ENCODE measurements around the gene RNF186. TPM values are rescaled to one million over a fixed set of nuclear protein-coding genes. Genes with fewer than 3 reads are reported as not detected.

Gene RNF186
- total and polyA plus RNA-seq, 2 experiments from 2014 or later, result 0.93 to 1.4 TPM

- DNase-seq (ENCODE audit: low spot score), result peak; percentile 27
- WGBS (ENCODE audit: low lambda C conversion rate, missing lambda C conversion rate), result 75% methylated on average over 3 of the region's 3 CpGs
Measured at GRCh38 chr1:19828546-19828945, 13.5 kb upstream of the RNF186 start.

GRCh38 chr1:19825298-19825697, 10.2 kb upstream of the RNF186 start:
- Histone ChIP-seq H3K27ac (no peak overlapping the region), H3K4me2 (no peak overlapping the region), H3K27me3 (no peaks in the 10 kb centered on the region), H3K4me3 (no peak overlapping the region), H3K4me1 (ENCODE audit: insufficient read depth) (no peaks in the 10 kb centered on the region), H3K9me2 (replicated peaks; ENCODE audit: insufficient read depth) (no peaks in the 10 kb centered on the region), H3K79me2 (no peaks in the 10 kb centered on the region), H3K36me3 (replicated peaks; ENCODE audit: insufficient read depth, low read depth) (no peaks in the 10 kb centered on the region), H3K9me3 (ENCODE audit: low read depth) (no peaks in the 10 kb centered on the region), H2AFZ (no peak overlapping the region), H4K20me1 (ENCODE audit: insufficient read depth, poor library complexity, severe bottlenecking) (no peaks in the 10 kb centered on the region)
- WGBS (ENCODE audit: low lambda C conversion rate, missing lambda C conversion rate), result 31% methylated on average over 6 of the region's 6 CpGs
- TF ChIP-seq CTCF (IDR thresholded peaks at IDR 0.05; ENCODE audit: poor library complexity) (no peak), EZH2phosphoT487 (IDR thresholded peaks at IDR 0.05; ENCODE audit: low read depth, severe bottlenecking, unreplicated experiment) (no peak), EZH2 (IDR thresholded peaks at IDR 0.05; ENCODE audit: borderline replicate concordance) (no peak)
- DNase-seq (ENCODE audit: low spot score), result peak; percentile 37

More at GRCh38 chr1:19828546-19828945, 13.5 kb upstream of the RNF186 start:
- Histone ChIP-seq H3K27ac (no peak overlapping the region), H4K20me1 (ENCODE audit: insufficient read depth, poor library complexity, severe bottlenecking) (no peaks in the 10 kb centered on the region), H2AFZ (no peak overlapping the region), H3K4me1 (ENCODE audit: insufficient read depth) (no peaks in the 10 kb centered on the region), H3K9me2 (replicated peaks; ENCODE audit: insufficient read depth) (no peaks in the 10 kb centered on the region), H3K79me2 (no peaks in the 10 kb centered on the region), H3K36me3 (replicated peaks; ENCODE audit: insufficient read depth, low read depth) (no peaks in the 10 kb centered on the region), H3K4me3 (no peak overlapping the region), H3K9me3 (ENCODE audit: low read depth) (no peaks in the 10 kb centered on the region), H3K27me3 (no peaks in the 10 kb centered on the region), H3K4me2 (no peak overlapping the region)
- no peak for TF ChIP-seq EZH2phosphoT487 (IDR thresholded peaks at IDR 0.05; ENCODE audit: low read depth, severe bottlenecking, unreplicated experiment)
- no peak for TF ChIP-seq CTCF (IDR thresholded peaks at IDR 0.05; ENCODE audit: poor library complexity)
- no peak for TF ChIP-seq EZH2 (IDR thresholded peaks at IDR 0.05; ENCODE audit: borderline replicate concordance)

- H3K27ac ChIP-seq, result no peak overlapping the region
- H2AFZ ChIP-seq, result no peak overlapping the region
- no peaks in the 10 kb centered on the region for H3K27me3 ChIP-seq
- H3K9me2 ChIP-seq (replicated peaks; ENCODE audit: insufficient read depth), result no peaks in the 10 kb centered on the region
- H3K36me3 ChIP-seq (replicated peaks; ENCODE audit: insufficient read depth, low read depth), result no peaks in the 10 kb centered on the region
- H3K4me2 ChIP-seq, result no peak overlapping the region
- H3K4me3 ChIP-seq, result no peak overlapping the region
- 70% methylated on average over 4 of the region's 4 CpGs for WGBS (ENCODE audit: low lambda C conversion rate, missing lambda C conversion rate)
- H3K9me3 ChIP-seq (ENCODE audit: low read depth), result no peaks in the 10 kb centered on the region
- H3K79me2 ChIP-seq, result no peaks in the 10 kb centered on the region
- H4K20me1 ChIP-seq (ENCODE audit: insufficient read depth, poor library complexity, severe bottlenecking), result no peaks in the 10 kb centered on the region
- TF ChIP-seq CTCF (IDR thresholded peaks at IDR 0.05; ENCODE audit: poor library complexity) (no peak), EZH2 (IDR thresholded peaks at IDR 0.05; ENCODE audit: borderline replicate concordance) (no peak), EZH2phosphoT487 (IDR thresholded peaks at IDR 0.05; ENCODE audit: low read depth, severe bottlenecking, unreplicated experiment) (no peak)
- no peak for DNase-seq (ENCODE audit: low spot score)
- H3K4me1 ChIP-seq (ENCODE audit: insufficient read depth), result no peaks in the 10 kb centered on the region
Measured at GRCh38 chr1:19824541-19824940, 9.5 kb upstream of the RNF186 start.

- Histone ChIP-seq H3K9me3 (ENCODE audit: low read depth) (no peaks in the 10 kb centered on the region), H3K79me2 (no peaks in the 10 kb centered on the region), H3K9me2 (replicated peaks; ENCODE audit: insufficient read depth) (no peaks in the 10 kb centered on the region), H3K36me3 (replicated peaks; ENCODE audit: insufficient read depth, low read depth) (no peaks in the 10 kb centered on the region), H3K4me3 (no peak overlapping the region), H3K27ac (no peak overlapping the region), H3K4me2 (no peak overlapping the region), H4K20me1 (ENCODE audit: insufficient read depth, poor library complexity, severe bottlenecking) (no peaks in the 10 kb centered on the region), H2AFZ (no peak overlapping the region), H3K4me1 (ENCODE audit: insufficient read depth) (no peaks in the 10 kb centered on the region), H3K27me3 (no peaks in the 10 kb centered on the region)
- 93% methylated on average over 5 of the region's 5 CpGs for WGBS (ENCODE audit: low lambda C conversion rate, missing lambda C conversion rate)
- TF ChIP-seq EZH2phosphoT487 (IDR thresholded peaks at IDR 0.05; ENCODE audit: low read depth, severe bottlenecking, unreplicated experiment) (no peak), CTCF (IDR thresholded peaks at IDR 0.05; ENCODE audit: poor library complexity) (no peak), EZH2 (IDR thresholded peaks at IDR 0.05; ENCODE audit: borderline replicate concordance) (no peak)
- no peak for DNase-seq (ENCODE audit: low spot score)
Measured at GRCh38 chr1:19824036-19824435, 9.0 kb upstream of the RNF186 start.
